Posterior cingulate gyrus (tissue), 11 donors: ENCODE data around the gene GRIA2.

Experiments
- DNase-seq, 10 donors: peaks; one replicate each; pipeline versions ENCODE4 v3.0.0 to v3.0.0-alpha.2; 2020 to 2021; ENCODE audit warnings: mixed read lengths in 3 of 10
- intact Hi-C: fragments of 100-400 bp; cut with DNase I; formaldehyde crosslinking; loops from one replicate; pipeline ENCODE4 v1.15.1; 2023

The GRIA2 gene

GRCh38 chr4:157357887-157358286, 137.4 kb downstream of the GRIA2 start:
- no peak for DNase-seq
- intact Hi-C loops, result no loop called here

GRCh38 chr4:157358439-157358838, 137.9 kb downstream of the GRIA2 start:
- no peak for DNase-seq
- intact Hi-C loops, result no loop called here

- no peak for DNase-seq
- intact Hi-C loops, result no loop called here
Observed at GRCh38 chr4:157358851-157359250, 138.3 kb downstream of the GRIA2 start.

GRCh38 chr4:157363360-157363759, 142.8 kb downstream of the GRIA2 start:
- no peak for DNase-seq
- intact Hi-C loops, result no loop called here

GRCh38 chr4:157372154-157372553, 151.6 kb downstream of the GRIA2 start:
- no peak for DNase-seq
- intact Hi-C loops, result no loop called here

GRCh38 chr4:157372567-157372966, 152.0 kb downstream of the GRIA2 start:
- no peak for DNase-seq
- intact Hi-C loops, result no loop called here

- DNase-seq, result no peak
- intact Hi-C loops, result no loop called here
Observed at GRCh38 chr4:157389741-157390140, 169.2 kb downstream of the GRIA2 start.

- intact Hi-C loops, result no loop called here
- no peak for DNase-seq
Observed at GRCh38 chr4:157405070-157405469, 184.5 kb downstream of the GRIA2 start.
